Measurements from ENCODE around the gene S100Z. TPM values are rescaled to one million over a fixed set of nuclear protein-coding genes. Genes with fewer than 3 reads are reported as not detected.
"Not testable (repeated sequence)": the region's sequence is repeated elsewhere in the genome, so short reads cannot be mapped to it uniquely, and the experiment has no call there.

The S100Z gene
- total RNA-seq, 1 donor from 2014 or later: not detected

GRCh38 chr5:76822105-76822731 lies 27.6 kb upstream of the S100Z start:
- not testable (repeated sequence) for DNase-seq (ENCODE audit: low read depth in 2 of 2)

GRCh38 chr5:76826416-76826815 lies 23.4 kb upstream of the S100Z start:
- DNase-seq (ENCODE audit: low read depth in 2 of 2): not testable (repeated sequence)

DNA sequence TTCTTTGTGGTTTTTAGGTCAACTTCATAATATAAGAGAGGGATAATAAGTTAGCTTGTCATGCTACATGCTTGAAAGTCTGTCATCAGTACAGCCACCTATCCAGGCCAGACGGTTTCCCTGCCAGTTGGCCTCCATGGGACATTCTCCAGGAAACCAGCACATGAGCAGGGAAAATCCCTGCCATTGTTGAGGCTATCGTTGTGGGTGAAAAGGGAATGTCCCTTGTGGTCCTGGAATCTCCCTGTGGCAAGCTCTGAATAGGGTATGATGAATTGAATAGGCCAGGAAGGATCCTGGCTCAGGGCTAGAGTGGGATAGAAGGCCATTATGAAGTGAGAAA lies 18.7 kb upstream of the S100Z start:
- DNase-seq (ENCODE audit: low read depth in 2 of 2): peak; percentile 95 to 97

- DNase-seq (ENCODE audit: low read depth in 2 of 2): peak in 1 of 2 donors; percentile 42
Observed at GRCh38 chr5:76836181-76836580, 13.6 kb upstream of the S100Z start.

DNA sequence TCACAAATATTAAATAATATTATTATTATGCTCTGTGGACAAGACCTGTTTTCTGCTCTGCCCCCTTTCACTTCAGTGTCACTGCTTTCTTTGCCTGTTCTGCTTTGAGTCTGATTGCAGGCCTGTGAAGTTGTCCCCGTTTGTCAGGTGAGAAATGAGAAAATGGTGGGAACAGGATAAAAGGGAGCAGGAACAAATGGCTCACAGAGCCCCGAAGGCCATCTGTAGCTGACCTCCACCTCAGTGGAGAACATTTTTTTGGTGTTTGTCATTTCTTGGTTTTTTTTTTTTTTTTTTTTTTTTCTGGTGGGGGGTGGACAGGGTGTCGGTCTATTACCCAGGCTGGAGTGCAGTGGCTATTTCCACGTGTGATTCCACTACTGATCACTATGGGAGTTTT lies 13.2 kb upstream of the S100Z start:
- peak in 1 of 2 donors; percentile 20 for DNase-seq (ENCODE audit: low read depth in 2 of 2)

DNA sequence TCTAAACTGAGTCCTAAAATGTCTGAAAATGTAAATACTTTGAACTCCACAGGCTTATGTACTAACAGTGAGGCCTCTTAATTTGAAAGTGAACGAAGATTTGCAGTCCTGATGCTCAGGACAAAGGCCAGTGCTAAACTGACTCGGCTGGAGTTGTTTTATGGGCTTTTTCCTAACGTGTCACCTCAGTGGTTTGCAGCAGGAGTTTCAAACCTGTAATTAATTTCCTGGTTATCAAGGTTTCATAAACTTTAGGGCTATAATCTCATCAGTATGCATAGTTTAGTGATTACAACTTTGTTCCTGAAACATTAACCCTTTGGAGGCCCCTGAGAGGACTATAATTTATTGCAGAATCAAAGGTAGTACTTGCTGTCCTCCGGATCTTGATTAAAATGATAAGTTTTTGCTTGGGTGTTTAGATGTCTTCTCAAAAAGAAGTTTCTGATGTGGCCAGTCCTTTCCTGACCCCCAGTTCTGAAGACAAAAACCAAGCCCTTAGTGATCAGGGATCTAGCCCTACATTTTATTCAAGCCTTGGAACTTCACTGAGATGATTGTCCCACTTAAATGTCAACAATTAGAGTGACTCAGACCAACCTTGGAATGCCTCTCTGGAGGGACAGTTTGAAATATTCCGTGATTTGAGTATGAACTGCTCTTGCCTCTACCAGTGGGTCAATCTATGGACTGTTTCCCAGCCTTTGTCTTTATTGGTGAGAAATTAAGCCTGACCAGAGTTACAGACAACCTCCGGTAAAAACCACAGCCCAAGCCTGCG lies 11.1 kb upstream of the S100Z start:
- peak in 1 of 2 donors; percentile 65 for DNase-seq (ENCODE audit: low read depth in 2 of 2)

GRCh38 chr5:76841361-76841760 lies 8.5 kb upstream of the S100Z start:
- DNase-seq (ENCODE audit: low read depth in 2 of 2): no peak

DNA sequence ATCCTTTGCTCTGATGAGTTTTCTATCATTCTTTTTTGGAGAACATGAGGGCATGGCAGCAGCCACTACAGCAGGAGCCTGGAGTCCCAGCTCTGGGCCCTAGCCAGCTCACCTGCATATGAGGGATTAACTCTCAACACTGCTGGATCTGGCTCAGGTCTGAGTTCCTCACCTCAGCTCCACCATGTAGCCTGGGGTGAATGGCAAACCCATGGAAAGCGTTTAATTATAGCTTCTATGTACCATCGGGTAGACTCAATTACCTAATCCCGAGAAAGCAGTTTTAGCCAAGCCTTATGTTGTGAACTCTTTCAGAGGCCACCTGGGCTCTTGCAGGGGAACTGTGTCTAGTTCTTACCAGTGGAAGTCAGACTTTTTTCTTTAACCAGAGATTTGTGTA lies 3.9 kb upstream of the S100Z start:
- DNase-seq (ENCODE audit: low read depth in 2 of 2): no peak

DNA sequence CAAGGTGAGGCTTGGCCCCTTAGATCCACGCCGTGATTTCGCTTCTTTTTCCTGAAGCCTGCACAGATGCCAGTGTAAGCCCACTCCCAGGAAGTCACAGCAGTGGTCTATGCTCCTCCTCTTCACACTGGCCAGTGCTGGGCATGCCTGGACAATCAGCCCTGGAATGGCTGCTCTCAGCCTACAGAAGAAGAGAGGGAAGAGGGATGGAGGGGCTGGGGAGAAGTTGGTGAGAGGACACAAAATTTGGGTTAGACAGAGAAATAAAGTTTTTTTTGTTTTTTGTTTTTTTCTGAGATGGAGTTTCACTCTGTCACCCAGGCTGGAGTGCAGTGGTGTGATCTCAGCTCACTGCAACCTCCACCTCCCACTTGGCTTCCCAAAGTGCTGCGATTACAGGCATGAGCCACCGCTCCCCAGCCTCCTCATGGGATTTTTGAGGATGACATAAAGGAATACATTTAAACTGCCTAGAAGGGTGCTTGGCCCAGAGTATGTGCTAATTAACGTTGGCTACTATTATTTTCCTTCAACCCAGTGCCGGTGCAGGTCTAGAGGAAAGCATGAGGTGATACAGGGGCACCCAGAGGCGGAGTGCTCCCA lies 830 bp downstream of the S100Z start:
- no peak for DNase-seq (ENCODE audit: low read depth in 2 of 2)

DNA sequence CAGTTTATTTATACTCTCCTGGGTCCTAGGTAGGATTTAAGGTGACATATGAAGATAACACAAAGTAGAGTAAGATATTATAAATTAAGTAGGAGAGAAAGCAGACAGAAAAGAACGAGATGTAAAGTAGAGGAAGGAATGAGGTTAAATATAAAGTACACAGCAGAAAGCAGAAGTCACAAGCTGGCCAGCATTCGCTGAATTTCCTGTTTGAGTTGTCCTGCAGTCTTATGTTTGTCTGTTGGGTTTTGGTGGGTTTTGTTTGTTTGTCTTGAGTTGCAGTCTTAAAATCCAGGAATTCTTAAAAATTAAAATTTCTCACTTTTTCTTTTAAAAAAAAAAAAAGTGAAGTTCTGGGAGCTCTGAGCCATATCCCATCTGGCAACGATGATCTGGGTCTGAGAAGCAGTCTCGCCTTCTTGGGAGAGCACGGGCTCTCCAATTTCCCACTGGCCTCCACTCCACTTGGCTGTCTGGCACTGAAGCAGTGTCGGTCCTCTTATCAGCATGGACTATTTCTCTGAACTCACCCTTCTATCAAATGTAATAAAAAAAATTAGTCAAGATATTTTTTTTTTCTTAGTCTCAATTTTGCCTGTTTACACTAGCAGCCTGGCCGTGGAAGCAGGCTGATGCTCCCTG lies 2.0 kb downstream of the S100Z start:
- no peak for DNase-seq (ENCODE audit: low read depth in 2 of 2)

GRCh38 chr5:76852772-76853171 lies 3.0 kb downstream of the S100Z start:
- no peak for DNase-seq (ENCODE audit: low read depth in 2 of 2)

DNA sequence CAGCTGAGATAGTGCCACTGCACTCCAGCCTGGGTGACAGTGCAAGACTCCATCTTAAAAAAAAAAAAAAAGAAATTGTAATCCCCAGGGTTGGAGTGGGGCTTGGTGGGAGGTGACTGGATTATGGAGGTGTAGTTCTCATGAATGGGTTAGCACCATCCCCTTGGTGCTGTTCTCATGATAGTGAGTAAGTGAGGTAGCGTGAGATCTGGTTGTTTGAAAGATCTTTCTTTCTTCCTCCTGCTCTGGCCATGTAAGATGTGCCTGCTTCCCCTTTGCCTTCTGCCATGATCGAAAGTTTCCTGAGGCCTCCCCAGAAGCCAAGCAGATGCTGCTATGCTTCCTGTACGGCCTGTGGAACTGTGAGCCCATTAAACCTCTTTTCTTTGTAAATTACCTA lies 3.9 kb downstream of the S100Z start:
- DNase-seq (ENCODE audit: low read depth in 2 of 2): not testable (repeated sequence)

DNA sequence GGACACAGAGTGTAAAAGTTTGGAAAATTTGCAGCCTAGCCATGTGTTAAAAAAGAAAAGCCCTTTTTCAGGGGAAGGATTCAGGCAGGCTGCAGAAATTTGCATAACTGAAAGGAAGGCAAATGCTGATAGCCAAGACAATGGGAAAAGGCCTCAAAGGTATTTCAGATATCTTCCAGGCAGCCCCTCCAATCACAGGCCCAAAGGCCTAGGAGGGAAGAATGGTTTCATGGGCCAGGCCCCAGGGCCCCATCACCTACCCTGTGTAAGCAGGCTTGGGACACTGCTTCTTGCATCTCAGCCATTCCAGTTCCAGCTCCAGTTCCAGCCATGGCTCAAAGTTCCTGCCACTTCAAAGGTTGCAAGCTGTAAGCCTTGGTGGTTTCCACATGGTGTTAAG lies 4.8 kb downstream of the S100Z start:
- no peak for DNase-seq (ENCODE audit: low read depth in 2 of 2)

DNA sequence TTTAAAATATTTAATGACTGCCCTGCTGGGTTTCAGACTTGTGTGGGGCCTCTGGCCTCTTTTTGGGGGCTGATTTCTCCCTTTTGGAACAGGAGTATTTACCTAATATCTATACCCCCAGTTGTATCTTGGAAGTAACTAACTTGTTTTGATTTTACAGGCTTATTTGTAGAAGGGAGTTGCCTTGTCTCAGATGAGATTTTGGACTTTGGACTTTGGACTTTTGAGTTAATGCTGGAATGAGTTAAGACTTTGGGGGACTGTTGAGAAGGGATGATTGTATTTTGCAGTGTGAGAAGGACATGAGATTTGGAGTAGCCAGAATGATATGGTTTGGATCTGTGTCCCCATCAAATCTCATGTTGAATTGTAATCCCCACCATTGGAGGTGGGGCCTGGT lies 5.7 kb downstream of the S100Z start:
- not testable (repeated sequence) for DNase-seq (ENCODE audit: low read depth in 2 of 2)

DNA sequence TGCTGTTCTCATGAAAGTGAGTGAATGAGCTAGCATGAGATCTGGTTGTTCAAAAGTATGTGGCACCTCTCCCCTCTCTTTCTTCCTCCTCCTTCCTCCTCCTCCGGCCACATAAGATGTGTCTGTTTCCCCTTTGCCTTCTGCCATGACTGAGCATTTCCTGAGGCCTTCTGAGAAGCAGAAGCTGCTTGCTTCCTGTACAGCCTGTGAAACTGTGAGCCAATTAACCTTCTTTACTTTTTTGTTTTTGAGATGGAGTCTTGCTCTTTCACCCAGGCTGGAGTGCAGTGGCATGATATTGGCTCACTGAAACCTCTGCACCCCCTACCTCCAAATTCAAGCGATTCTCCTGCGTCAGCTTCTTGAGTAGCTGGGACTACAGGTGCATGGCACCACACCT lies 6.1 kb downstream of the S100Z start:
- peak in 1 of 2 donors; percentile 75 for DNase-seq (ENCODE audit: low read depth in 2 of 2)

GRCh38 chr5:76856800-76857199 lies 7.0 kb downstream of the S100Z start:
- not testable (repeated sequence) for DNase-seq (ENCODE audit: low read depth in 2 of 2)

DNA sequence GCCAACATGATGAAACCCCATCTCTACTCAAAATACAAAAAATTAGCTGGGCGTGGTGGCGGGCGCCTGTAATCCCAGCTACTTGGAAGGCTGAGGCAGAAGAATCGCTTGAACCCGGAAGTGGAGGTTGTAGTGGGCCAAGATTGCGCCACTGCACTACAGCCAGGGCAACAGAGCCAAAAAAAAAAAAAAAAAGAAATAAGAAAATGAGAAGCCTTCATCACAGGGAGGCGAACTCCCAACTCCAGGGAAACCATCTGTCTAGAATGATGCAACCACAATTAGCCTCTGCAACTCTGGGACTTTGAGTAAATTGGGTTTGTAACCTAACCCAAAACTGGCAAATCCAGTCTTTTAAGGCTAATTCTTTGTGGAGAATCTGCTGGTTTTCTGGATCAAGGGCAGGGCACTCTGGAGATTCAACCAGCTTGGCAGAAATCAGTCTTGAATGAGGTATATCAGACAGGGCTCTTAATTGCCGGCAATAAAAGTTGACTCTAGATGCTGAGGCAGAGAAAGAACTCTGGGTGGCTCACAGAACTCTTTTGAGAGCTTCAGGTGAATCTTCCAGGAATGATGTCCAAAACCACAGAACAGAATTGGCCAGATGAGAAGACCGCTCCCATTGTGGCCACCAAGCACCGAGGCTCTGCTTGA lies 9.9 kb downstream of the S100Z start:
- no peak for DNase-seq (ENCODE audit: low read depth in 2 of 2)

DNA sequence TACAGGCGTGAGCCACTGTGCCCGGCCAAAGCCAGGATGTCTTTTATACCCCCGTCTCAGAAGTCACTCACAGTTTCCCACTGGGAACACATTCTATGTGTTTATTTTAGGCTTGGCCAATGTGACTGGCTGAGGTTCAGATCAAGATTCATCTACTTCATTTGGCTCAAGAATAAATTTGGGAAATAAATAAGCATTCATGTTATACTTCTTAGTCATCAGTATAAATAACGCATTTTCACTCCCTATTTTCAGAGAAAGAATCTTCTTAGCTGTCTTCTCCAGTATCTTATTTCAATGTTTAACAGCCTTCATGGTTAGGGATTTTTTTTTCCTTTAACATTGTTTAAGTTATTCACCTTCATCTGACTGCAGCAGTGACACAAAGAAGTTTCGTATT lies 11.8 kb downstream of the S100Z start:
- DNase-seq (ENCODE audit: low read depth in 2 of 2): no peak

- DNase-seq (ENCODE audit: low read depth in 2 of 2): no peak
Observed at GRCh38 chr5:76863001-76863400, 13.2 kb downstream of the S100Z start.

DNA sequence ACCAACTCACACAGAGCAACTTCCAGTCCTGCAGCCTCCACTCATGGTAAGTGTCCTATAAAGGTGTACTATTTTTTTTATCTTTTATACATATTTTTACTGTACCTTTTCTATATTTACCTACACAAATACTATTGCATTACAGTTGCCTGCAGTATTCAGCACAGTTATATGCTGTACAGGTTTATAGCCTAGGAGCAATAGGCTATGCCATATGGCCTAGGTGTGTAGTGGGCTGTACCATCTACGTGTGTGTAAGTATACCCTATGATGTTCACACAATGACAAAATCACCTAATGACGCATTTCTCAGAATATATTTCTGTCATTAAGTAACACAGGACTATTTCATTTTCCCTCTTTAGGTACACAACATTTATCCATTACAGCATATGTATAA lies 16.7 kb downstream of the S100Z start:
- no peak for DNase-seq (ENCODE audit: low read depth in 2 of 2)

DNA sequence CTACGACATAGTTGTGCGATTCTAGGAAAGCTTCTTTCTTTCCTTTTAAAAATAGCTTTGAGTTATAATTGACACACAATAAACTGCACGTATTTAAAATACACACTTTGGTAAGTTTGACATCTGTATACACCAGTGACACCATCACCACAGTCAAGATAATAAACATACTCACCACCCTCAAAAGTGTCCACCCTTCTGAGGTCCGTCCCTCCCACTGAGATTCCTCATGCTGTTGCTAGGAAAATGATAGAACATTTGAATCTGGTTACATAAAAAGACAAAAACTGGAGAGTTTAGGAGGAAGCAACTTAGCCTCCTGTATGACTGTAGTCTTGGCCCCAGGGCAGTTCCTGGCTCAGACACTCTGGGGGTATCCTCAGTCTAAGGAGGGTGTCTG lies 17.2 kb downstream of the S100Z start:
- no peak for DNase-seq (ENCODE audit: low read depth in 2 of 2)

All from lung microvascular endothelial cell (primary cell).